ENCODE measurements around the gene FBXW12.

DNA sequence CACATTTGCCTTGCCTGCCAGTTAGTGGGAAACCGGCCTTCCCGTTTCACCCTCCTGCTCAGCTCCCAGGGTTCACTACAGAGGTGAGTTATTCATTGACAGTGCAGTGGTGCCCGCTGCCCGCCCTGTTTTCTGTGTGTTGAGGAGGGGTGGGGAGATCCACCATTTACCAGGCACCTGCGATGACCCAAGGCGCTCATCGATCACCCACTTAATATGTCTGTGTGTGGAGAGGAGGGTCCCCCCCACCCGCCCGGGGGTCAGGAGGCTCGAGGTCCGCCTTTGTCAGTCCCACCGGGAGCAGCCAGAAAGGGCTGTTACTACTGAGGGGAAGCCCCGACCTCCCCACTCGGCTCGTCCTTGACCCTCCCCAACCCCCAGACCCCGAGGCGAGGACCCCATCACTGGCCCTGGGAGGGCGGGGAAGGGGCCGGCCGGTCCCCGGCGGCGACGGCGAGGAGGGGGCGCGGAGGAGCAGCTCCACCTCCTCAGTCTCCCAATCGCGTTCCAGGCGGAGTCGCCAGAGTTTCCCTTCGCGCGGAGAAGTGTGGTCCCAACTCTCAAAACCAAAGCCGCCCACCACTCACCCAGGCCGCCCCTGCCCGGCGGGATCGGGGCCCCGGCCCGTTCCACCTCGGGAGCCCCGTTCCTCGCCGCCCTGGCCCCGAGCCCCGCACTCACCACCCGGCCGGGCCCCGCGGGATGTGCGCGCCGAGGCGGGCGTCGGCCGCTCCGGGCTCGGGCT lies 56.7 kb downstream of the FBXW12 start:
- TF ChIP-seq, protein P1, sequence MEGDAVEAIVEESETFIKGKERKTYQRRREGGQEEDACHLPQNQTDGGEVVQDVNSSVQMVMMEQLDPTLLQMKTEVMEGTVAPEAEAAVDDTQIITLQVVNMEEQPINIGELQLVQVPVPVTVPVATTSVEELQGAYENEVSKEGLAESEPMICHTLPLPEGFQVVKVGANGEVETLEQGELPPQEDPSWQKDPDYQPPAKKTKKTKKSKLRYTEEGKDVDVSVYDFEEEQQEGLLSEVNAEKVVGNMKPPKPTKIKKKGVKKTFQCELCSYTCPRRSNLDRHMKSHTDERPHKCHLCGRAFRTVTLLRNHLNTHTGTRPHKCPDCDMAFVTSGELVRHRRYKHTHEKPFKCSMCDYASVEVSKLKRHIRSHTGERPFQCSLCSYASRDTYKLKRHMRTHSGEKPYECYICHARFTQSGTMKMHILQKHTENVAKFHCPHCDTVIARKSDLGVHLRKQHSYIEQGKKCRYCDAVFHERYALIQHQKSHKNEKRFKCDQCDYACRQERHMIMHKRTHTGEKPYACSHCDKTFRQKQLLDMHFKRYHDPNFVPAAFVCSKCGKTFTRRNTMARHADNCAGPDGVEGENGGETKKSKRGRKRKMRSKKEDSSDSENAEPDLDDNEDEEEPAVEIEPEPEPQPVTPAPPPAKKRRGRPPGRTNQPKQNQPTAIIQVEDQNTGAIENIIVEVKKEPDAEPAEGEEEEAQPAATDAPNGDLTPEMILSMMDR (IDR thresholded peaks at IDR 0.05), result no peak
- peak; percentile 41 to 68 for TF ChIP-seq POLR2A (IDR thresholded peaks at IDR 0.05)
